Kidney epithelial cell (primary cell): ENCODE measurements around the gene SART1. TPM values are rescaled to one million over a fixed set of nuclear protein-coding genes. Genes with fewer than 3 reads are reported as not detected.

Source experiments
- DNase-seq: peaks from one replicate; pipeline ENCODE4 v3.0.0-alpha.2; 2010; ENCODE audit warnings: low read depth
- H3K27me3 ChIP-seq: 2 replicates; pipeline ENCODE4 v1.6.0; 2011; ENCODE audit warnings: low read length; ENCODE audit not compliant: control insufficient read depth, insufficient read depth
- H3K36me3 ChIP-seq: 2 replicates; pipeline ENCODE4 v1.5.1; 2011; ENCODE audit warnings: low read length; ENCODE audit not compliant: control insufficient read depth, insufficient read depth
- H3K4me3 ChIP-seq: 2 replicates; pipeline ENCODE4 v1.5.1; 2011; ENCODE audit warnings: low read depth, mild to moderate bottlenecking, control low read depth, low read length
- total RNA-seq: library from RNA; depleted of rRNA; stranded (reverse); fragments of >200 nt; gene quantifications from 2 replicates; pipeline ENCODE4 v1.2.3, GENCODE V29; 2015
- TF ChIP-seq, protein P1 (sequence below): IDR thresholded peaks from 2 replicates; pipeline ENCODE4 v1.5.1; 2011; ENCODE audit warnings: mild to moderate bottlenecking, moderate library complexity, low read length, control low read depth, inconsistent platforms; ENCODE audit not compliant: insufficient read depth, poor library complexity, severe bottlenecking

The SART1 gene
- total RNA-seq, 1 donor from 2014 or later = 32.6 TPM

GRCh38 chr11:66026017-66026529 lies 64.5 kb downstream of the SART1 start, which contains the start of gene CATSPER1:
Gene CATSPER1 (minus strand): TSS chr11:66026479. CDS start chr11:66026379, 100 bp downstream.
- peaks cover 4% of the 10 kb centered on the region for H3K27me3 ChIP-seq
- no peaks in the 10 kb centered on the region for H3K36me3 ChIP-seq
- no peak for DNase-seq
- H3K4me3 ChIP-seq = no peak within 1 kb of the TSS
- TF ChIP-seq, protein P1, sequence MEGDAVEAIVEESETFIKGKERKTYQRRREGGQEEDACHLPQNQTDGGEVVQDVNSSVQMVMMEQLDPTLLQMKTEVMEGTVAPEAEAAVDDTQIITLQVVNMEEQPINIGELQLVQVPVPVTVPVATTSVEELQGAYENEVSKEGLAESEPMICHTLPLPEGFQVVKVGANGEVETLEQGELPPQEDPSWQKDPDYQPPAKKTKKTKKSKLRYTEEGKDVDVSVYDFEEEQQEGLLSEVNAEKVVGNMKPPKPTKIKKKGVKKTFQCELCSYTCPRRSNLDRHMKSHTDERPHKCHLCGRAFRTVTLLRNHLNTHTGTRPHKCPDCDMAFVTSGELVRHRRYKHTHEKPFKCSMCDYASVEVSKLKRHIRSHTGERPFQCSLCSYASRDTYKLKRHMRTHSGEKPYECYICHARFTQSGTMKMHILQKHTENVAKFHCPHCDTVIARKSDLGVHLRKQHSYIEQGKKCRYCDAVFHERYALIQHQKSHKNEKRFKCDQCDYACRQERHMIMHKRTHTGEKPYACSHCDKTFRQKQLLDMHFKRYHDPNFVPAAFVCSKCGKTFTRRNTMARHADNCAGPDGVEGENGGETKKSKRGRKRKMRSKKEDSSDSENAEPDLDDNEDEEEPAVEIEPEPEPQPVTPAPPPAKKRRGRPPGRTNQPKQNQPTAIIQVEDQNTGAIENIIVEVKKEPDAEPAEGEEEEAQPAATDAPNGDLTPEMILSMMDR = no peak

Other genes with a start within 250 kb of the SART1 start
- gene KAT5, start 249.5 kb upstream of the SART1 start, total RNA-seq = 65.5 and 73.3 TPM in 2 replicates
- 43.1 and 50.1 TPM in 2 replicates for gene RNASEH2C, start 240.9 kb upstream of the SART1 start, total RNA-seq
- 21.5 and 21.7 TPM in 2 replicates for gene AP5B1, start 180.8 kb upstream of the SART1 start, total RNA-seq
- gene OVOL1, start 174.7 kb upstream of the SART1 start, total RNA-seq = 15.8 and 17.8 TPM in 2 replicates
- 1.4 and 1.9 TPM in 2 replicates for gene SNX32, start 127.8 kb upstream of the SART1 start, total RNA-seq
- gene CFL1, start 103.6 kb upstream of the SART1 start, total RNA-seq = 1,640 and 1,825 TPM in 2 replicates
- 63.6 and 77.5 TPM in 2 replicates for gene MUS81, start 101.3 kb upstream of the SART1 start, total RNA-seq
- gene EFEMP2, start 88.9 kb upstream of the SART1 start, total RNA-seq = 54.1 and 62.0 TPM in 2 replicates
- not detected in 2 replicates for gene CTSW, start 81.9 kb upstream of the SART1 start, total RNA-seq
- gene FIBP, start 73.3 kb upstream of the SART1 start, total RNA-seq = 142 and 144 TPM in 2 replicates
- 48.9 and 58.9 TPM in 2 replicates for gene CCDC85B, start 71.1 kb upstream of the SART1 start, total RNA-seq
- gene FOSL1, start 61.3 kb upstream of the SART1 start, total RNA-seq = 44.2 and 46.5 TPM in 2 replicates
- 19.7 and 19.9 TPM in 2 replicates for gene C11orf68, start 42.7 kb upstream of the SART1 start, total RNA-seq
- 106 and 141 TPM in 2 replicates for gene DRAP1, start 42.3 kb upstream of the SART1 start, total RNA-seq
- gene TSGA10IP, start 16.3 kb upstream of the SART1 start, total RNA-seq = not detected in 2 replicates
- gene EIF1AD, start 40.4 kb downstream of the SART1 start, total RNA-seq = 33.4 and 59.0 TPM in 2 replicates
- gene BANF1, start 40.8 kb downstream of the SART1 start, total RNA-seq = 73.8 and 87.3 TPM in 2 replicates
- gene CST6, start 50.3 kb downstream of the SART1 start, total RNA-seq = 59.8 and 61.3 TPM in 2 replicates
- 0.29 TPM in 1 of 2 replicates, not detected in the other for gene CATSPER1, start 64.7 kb downstream of the SART1 start, total RNA-seq
- gene GAL3ST3, start 87.4 kb downstream of the SART1 start, total RNA-seq = 0.96 and 4.4 TPM in 2 replicates
- gene SF3B2, start 90.6 kb downstream of the SART1 start, total RNA-seq = 181 and 211 TPM in 2 replicates
- gene PACS1, start 108.5 kb downstream of the SART1 start, total RNA-seq = 29.4 and 35.4 TPM in 2 replicates